ENCODE measurements around the gene NEMP1. TPM values are rescaled to one million over a fixed set of nuclear protein-coding genes. Genes with fewer than 3 reads are reported as not detected.

Gene NEMP1
- total RNA-seq, 4 donors from 2014 or later: 8.3 to 11.8 (median 10.0) TPM

- Histone ChIP-seq H3K4me1 (peaks cover 7 to 26% (median 17%) of the 10 kb centered on the region in 4 donors), H3K9me3 (no peaks in the 10 kb centered on the region), H3K36me3 (no peaks in the 10 kb centered on the region), H3K27ac (replicated peaks in 1 of 4) (no peak overlapping the region), H3K4me3 (no peak overlapping the region), H3K27me3 (peaks cover 0 to 13% (median 0%) of the 10 kb centered on the region in 4 donors)
- 87% methylated on average over 5 of the region's 5 CpGs for WGBS
- intact Hi-C loops (cut with DNase I): loop anchor here (5.0 kb wide), 2 partner anchors 47 to 102 kb away; partner anchors contain the start of gene STAT6
- DNase-seq (ENCODE audit: extremely low spot score): no peak
- TF ChIP-seq EP300 (IDR thresholded peaks at IDR 0.05) (no peak), POLR2A (IDR thresholded peaks at IDR 0.05; ENCODE audit: low read depth) (no peak), POLR2AphosphoS5 (IDR thresholded peaks at IDR 0.05) (no peak), CTCF (IDR thresholded peaks at IDR 0.05) (no peak)
Measured at GRCh38 chr12:57009949-57010626, 68.5 kb downstream of the NEMP1 start.

GRCh38 chr12:57008178-57008577 is 70.4 kb downstream of the NEMP1 start:
- H3K27me3 ChIP-seq: no peaks in the 10 kb centered on the region
- H3K36me3 ChIP-seq: peaks cover 15 to 16% (median 15%) of the 10 kb centered on the region in 4 donors
- H3K4me1 ChIP-seq: peaks cover 10 to 34% (median 26%) of the 10 kb centered on the region in 4 donors
- intact Hi-C loops (cut with DNase I): loop anchor here (5.0 kb wide), 2 partner anchors 49 to 104 kb away; partner anchors contain the start of gene STAT6
- TF ChIP-seq POLR2A (IDR thresholded peaks at IDR 0.05; ENCODE audit: low read depth) (no peak), CTCF (IDR thresholded peaks at IDR 0.05) (peak in 2 of 3 experiments; percentile 48 to 57)
- no peak overlapping the region for H3K27ac ChIP-seq (replicated peaks in 1 of 4)
- no peaks in the 10 kb centered on the region for H3K9me3 ChIP-seq
- no peak overlapping the region for H3K4me3 ChIP-seq
- DNase-seq (ENCODE audit: extremely low spot score): no peak

GRCh38 chr12:57006809-57007475 is 71.6 kb downstream of the NEMP1 start:
- WGBS: 64% methylated on average over 9 of the region's 10 CpGs
- Histone ChIP-seq H3K36me3 (peaks cover 26 to 28% (median 28%) of the 10 kb centered on the region in 4 donors), H3K4me1 (peaks cover 12 to 38% (median 31%) of the 10 kb centered on the region in 4 donors), H3K27ac (replicated peaks in 1 of 4) (peak overlapping the region; percentile 59 to 91 (median 77)), H3K27me3 (no peaks in the 10 kb centered on the region), H3K4me3 (peak overlapping the region; percentile 95 to 98 (median 96)), H3K9me3 (no peaks in the 10 kb centered on the region)
- DNase-seq (ENCODE audit: extremely low spot score): no peak
- intact Hi-C loops (cut with DNase I): loop anchor here (5.0 kb wide), 2 partner anchors 50 to 105 kb away; partner anchors contain the start of gene STAT6
- no peak for TF ChIP-seq POLR2AphosphoS5 (IDR thresholded peaks at IDR 0.05)
- no peak for TF ChIP-seq POLR2A (IDR thresholded peaks at IDR 0.05; ENCODE audit: low read depth)
- no peak for TF ChIP-seq EP300 (IDR thresholded peaks at IDR 0.05)
- no peak for TF ChIP-seq CTCF (IDR thresholded peaks at IDR 0.05)

- Histone ChIP-seq H3K27me3 (no peaks in the 10 kb centered on the region), H3K4me3 (peak within 1 kb of the TSS; percentile 95 to 98 (median 96)), H3K4me1 (peaks cover 16 to 45% (median 39%) of the 10 kb centered on the region in 4 donors), H3K27ac (replicated peaks in 1 of 4) (peak within 1 kb of the TSS; percentile 89 to 91 (median 89)), H3K9me3 (no peaks in the 10 kb centered on the region), H3K36me3 (peaks cover 29 to 36% (median 33%) of the 10 kb centered on the region in 4 donors)
- no peak for DNase-seq (ENCODE audit: extremely low spot score)
- TF ChIP-seq CTCF (IDR thresholded peaks at IDR 0.05): peak; percentile 54 to 61 (median 57)
- TF ChIP-seq EP300 (IDR thresholded peaks at IDR 0.05): no peak
- no peak for TF ChIP-seq POLR2A (IDR thresholded peaks at IDR 0.05; ENCODE audit: low read depth)
- TF ChIP-seq POLR2AphosphoS5 (IDR thresholded peaks at IDR 0.05): peak in 1 of 2 donors; percentile 18
- 0% methylated on average over 9 of the region's 94 CpGs for WGBS
- intact Hi-C loops (cut with DNase I): loop anchor here (5.0 kb wide), 2 partner anchors 51 to 106 kb away; partner anchors contain the start of gene STAT6
Measured at GRCh38 chr12:57005980-57006808, 72.4 kb downstream of the NEMP1 start, which contains the start of gene ZBTB39. ZBTB39 (minus strand) TSS chr12:57006546; CDS start chr12:57004917, 1,629 bp downstream.

All from esophagus muscularis mucosa (tissue), 4 donors.